Immature natural killer cell (primary cell): ENCODE measurements around the gene WBP2NL. TPM values are rescaled to one million over a fixed set of nuclear protein-coding genes. Genes with fewer than 3 reads are reported as not detected.

Source experiments
- DNase-seq, 3 donors: peaks; one replicate each; pipeline ENCODE4 v3.0.0; 2022; ENCODE audit warnings: mixed read lengths in 1 of 3
- H3K27ac Mint-ChIP-seq, 6 donors: one replicate each; pipeline ENCODE4 v1.8.0; 2020; ENCODE audit warnings: mixed read lengths in 6 of 6, mild to moderate bottlenecking in 5 of 6, inconsistent platforms in 4 of 6, moderate library complexity in 3 of 6
- H3K27me3 Mint-ChIP-seq, 3 donors: one replicate each; pipeline ENCODE4 v1.8.0; 2020 to 2021; ENCODE audit warnings: low read depth in 3 of 3, mild to moderate bottlenecking in 3 of 3, mixed read lengths in 3 of 3, moderate library complexity in 3 of 3, inconsistent platforms in 1 of 3
- H3K36me3 Mint-ChIP-seq, 3 donors: one replicate each; pipeline ENCODE4 v1.8.0; 2020; ENCODE audit warnings: mixed read lengths in 3 of 3, inconsistent platforms in 2 of 3, mild to moderate bottlenecking in 2 of 3
- H3K4me1 Mint-ChIP-seq, 2 donors: one replicate each; pipeline ENCODE4 v1.8.0; 2020; ENCODE audit warnings: inconsistent platforms in 2 of 2, mild to moderate bottlenecking in 2 of 2, mixed read lengths in 2 of 2, moderate library complexity in 1 of 2
- H3K4me3 Mint-ChIP-seq, 5 donors: one replicate each; pipeline ENCODE4 v1.8.0; 2020; ENCODE audit warnings: mild to moderate bottlenecking in 5 of 5, mixed read lengths in 5 of 5, inconsistent platforms in 3 of 5, moderate library complexity in 3 of 5
- H3K9me3 Mint-ChIP-seq, 6 donors: one replicate each; pipeline ENCODE4 v1.8.0; 2020; ENCODE audit warnings: mild to moderate bottlenecking in 6 of 6, mixed read lengths in 6 of 6, inconsistent platforms in 4 of 6, moderate library complexity in 3 of 6
- polyA plus RNA-seq, 3 donors: library from polyadenylated mRNA; unstranded; fragments of 300-500 nt; fragmentation: Illumina TruSeq; gene quantifications; one replicate each; pipeline ENCODE4 v1.2.3, GENCODE V29; 2021

WBP2NL gene
- polyA plus RNA-seq, 3 donors from 2014 or later, result 0.16 to 0.62 TPM; not detected in 1

DNA sequence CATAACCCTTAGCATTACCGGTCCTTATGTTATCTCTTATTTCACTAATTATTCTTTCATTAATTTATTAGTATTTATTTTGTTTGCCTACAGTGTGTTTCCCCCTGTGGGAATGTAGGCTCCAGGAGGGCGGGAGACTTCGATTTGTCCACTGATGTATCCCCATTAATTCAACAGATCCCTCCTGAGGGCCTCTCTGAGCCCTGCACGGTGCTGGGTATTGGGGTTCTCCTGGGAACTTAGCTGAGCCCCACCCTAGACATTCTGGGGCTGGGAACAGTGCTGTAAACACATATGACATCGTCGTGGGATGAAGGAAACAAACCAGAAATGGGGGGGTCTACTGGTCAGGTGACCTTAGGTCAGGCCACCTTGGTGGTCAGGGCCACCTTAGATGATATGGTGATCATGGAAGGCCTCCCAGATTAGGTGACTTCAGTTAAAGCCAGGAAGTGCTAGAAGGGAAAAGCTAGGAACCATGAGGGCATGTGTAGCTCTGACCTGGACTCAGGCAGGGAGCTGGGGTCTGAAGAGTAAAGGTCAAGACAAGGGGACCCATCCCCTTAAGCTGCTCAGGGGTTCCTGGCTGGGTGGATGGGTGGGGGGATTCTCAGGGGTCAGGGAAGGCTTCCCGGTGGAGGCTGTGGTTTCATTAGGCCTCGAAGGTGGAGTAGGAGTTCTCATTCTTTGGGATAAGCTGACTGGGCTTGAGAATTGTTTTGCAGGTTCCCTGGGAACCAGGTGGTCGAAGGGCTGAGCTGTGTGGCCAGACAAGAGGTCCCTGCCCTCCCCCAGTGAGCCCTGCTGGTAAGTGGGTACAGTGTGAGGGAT, 76.5 kb downstream of the WBP2NL start:
- Mint-ChIP-seq H3K4me3 (peak overlapping the region; percentile 58 to 68 (median 63)), H3K27ac (peak overlapping the region in 4 of 6 donors; percentile 62 to 88 (median 81)), H3K36me3 (no peaks in the 10 kb centered on the region), H3K9me3 (no peaks in the 10 kb centered on the region), H3K4me1 (peaks cover 43 to 50% of the 10 kb centered on the region in 2 donors), H3K27me3 (peaks cover 3 to 14% (median 13%) of the 10 kb centered on the region in 3 donors)
- DNase-seq, result no peak

DNA sequence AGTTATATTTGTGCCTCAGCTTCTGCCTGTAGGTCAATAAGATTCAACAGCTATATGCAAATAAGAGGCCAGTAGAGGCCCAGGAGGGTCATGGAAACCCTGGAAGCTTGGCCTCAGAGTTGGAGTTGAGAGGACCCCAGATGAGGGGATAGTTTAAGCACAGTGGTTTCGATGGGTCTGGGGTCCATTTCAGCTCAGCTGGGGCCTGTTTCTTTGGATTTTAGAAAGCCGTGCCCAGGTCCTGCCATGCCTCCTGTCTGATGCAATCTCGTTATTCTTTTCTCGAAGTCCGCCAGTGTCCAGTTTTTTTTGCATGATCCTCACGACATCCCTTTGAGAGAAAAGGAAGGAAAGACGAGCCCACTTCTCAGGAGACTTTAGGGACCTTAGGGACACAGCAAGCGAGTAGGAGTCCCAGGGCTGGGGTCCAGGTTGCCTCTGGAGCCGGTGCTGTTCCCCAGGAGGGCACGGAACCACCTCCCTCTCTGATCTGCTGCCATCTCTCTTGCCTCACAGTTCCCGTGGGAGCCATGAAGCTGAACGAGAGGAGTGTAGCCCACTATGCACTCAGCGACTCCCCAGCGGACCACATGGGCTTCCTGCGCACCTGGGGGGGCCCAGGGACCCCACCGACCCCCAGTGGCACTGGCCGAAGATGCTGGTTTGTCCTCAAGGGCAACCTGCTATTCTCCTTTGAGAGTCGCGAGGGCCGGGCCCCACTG, 78.3 kb downstream of the WBP2NL start:
- Mint-ChIP-seq H3K27me3 (peaks cover 3 to 14% (median 14%) of the 10 kb centered on the region in 3 donors), H3K4me3 (no peak overlapping the region), H3K9me3 (no peaks in the 10 kb centered on the region), H3K4me1 (peaks cover 40 to 48% of the 10 kb centered on the region in 2 donors), H3K27ac (peak overlapping the region in 2 of 6 donors; percentile 40 to 45), H3K36me3 (peaks cover 0 to 3% (median 0%) of the 10 kb centered on the region in 3 donors)
- no peak for DNase-seq

DNA sequence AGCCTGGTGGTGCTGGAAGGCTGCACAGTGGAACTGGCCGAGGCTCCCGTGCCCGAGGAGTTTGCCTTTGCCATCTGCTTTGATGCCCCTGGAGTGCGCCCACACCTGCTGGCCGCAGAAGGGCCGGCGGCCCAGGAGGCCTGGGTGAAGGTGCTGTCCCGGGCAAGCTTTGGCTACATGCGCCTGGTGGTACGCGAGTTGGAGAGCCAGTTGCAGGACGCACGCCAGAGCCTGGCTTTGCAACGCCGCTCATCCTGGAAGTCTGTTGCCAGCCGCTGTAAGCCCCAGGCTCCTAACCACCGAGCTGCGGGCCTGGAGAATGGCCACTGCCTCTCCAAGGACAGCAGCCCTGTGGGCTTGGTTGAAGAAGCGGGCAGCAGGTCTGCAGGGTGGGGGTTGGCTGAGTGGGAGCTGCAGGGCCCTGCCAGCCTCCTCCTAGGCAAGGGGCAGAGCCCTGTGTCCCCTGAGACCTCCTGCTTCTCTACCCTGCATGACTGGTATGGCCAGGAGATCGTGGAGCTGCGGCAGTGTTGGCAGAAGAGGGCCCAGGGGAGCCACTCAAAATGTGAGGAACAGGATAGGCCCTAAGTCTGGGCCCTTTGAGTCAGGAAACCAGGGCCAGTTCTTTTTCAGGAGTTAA, 79.0 kb downstream of the WBP2NL start:
- DNase-seq, result no peak
- H3K9me3 Mint-ChIP-seq, result no peaks in the 10 kb centered on the region
- peaks cover 3 to 14% (median 14%) of the 10 kb centered on the region in 3 donors for H3K27me3 Mint-ChIP-seq
- H3K27ac Mint-ChIP-seq, result peak overlapping the region in 5 of 6 donors; percentile 65 to 98 (median 95)
- peaks cover 42 to 51% of the 10 kb centered on the region in 2 donors for H3K4me1 Mint-ChIP-seq
- H3K4me3 Mint-ChIP-seq, result peak overlapping the region in 1 of 5 donors; percentile 21
- peaks cover 0 to 7% (median 3%) of the 10 kb centered on the region in 3 donors for H3K36me3 Mint-ChIP-seq

Other genes with a start within 250 kb of the WBP2NL start
- 1 to 10 TPM; 1.8 to 6.6 (median 4.2) TPM for gene CCDC134, start 198.1 kb upstream of the WBP2NL start, polyA plus RNA-seq
- 10 to 100 TPM; 16.9 to 40.3 (median 22.9) TPM for gene SREBF2, start 165.7 kb upstream of the WBP2NL start, polyA plus RNA-seq
- not detected for gene SHISA8, start 83.7 kb upstream of the WBP2NL start, polyA plus RNA-seq
- gene TNFRSF13C, start 72.0 kb upstream of the WBP2NL start, polyA plus RNA-seq, result not detected
- 1 to 10 TPM; 4.3 to 9.3 (median 5.5) TPM for gene CENPM, start 51.6 kb upstream of the WBP2NL start, polyA plus RNA-seq
- gene SEPTIN3, start 29.3 kb upstream of the WBP2NL start, polyA plus RNA-seq, result not detected
- gene NAGA, start 72.0 kb downstream of the WBP2NL start, polyA plus RNA-seq, result 10 to 100 TPM; 17.5 to 30.5 (median 24.4) TPM
- 1 to 10 TPM in 2 of 3 donors, under 1 TPM in 1; 0.78 to 2.1 (median 1.2) TPM for gene PHETA2, start 75.5 kb downstream of the WBP2NL start, polyA plus RNA-seq
- gene SMDT1, start 80.9 kb downstream of the WBP2NL start, polyA plus RNA-seq, result 100 to 1,000 TPM; 158 to 284 (median 174) TPM
- gene NDUFA6, start 92.0 kb downstream of the WBP2NL start, polyA plus RNA-seq, result 100 to 1,000 TPM; 148 to 227 (median 214) TPM
- not detected for gene CYP2D6, start 132.0 kb downstream of the WBP2NL start, polyA plus RNA-seq